ENCODE measurements around the gene WDFY4.

DNA sequence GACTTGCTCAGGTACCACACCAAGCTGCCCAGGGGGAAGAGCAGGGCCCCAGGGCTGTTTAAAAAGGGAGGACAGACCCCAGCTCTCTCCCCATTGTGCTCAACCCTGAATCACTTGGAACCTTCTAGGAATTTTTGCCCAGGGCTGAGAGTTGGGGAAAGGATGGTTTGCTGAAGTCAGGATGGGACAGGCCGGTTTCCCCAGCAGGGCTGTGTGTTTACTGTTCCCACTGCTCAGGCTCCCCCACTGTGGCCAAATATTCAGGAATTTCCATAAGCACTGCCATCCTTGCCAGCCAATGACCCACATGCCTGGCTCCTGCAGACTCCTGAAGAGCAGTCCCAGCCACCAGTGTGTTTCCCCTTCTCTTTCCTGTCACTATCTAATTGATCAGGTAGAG is 120.7 kb downstream of the WDFY4 start:
- TF ChIP-seq ISL1 (CRISPR knock-in tag; IDR thresholded peaks at IDR 0.05), result no peak
- no peak for TF ChIP-seq OSR1 (CRISPR knock-in tag; IDR thresholded peaks at IDR 0.05)
- no peak for TF ChIP-seq RARB (CRISPR knock-in tag; IDR thresholded peaks at IDR 0.05)
